H1 (cell line): ENCODE data around the gene RRP7A. TPM values are rescaled to one million over a fixed set of nuclear protein-coding genes. Genes with fewer than 3 reads are reported as not detected.
A peak's percentile ranks its signal among the peaks of the same experiment; 100 is the strongest.
"Not testable (repeated sequence)": the region's sequence is repeated elsewhere in the genome, so short reads cannot be mapped to it uniquely, and the experiment has no call there.

Experiments
- CTCF ChIA-PET: fragments of 300-600 bp; sonication (Branson Sonifier 250); formaldehyde crosslinking; loops from one replicate; lab custom pipeline; 2021; ENCODE audit not compliant: partially characterized antibody; lab: Charles Lee
- POLR2A ChIA-PET: fragments of 300-600 bp; sonication (Branson Sonifier 250); formaldehyde crosslinking; loops from one replicate; lab custom pipeline; 2021; ENCODE audit warnings: inconsistent platforms; ENCODE audit not compliant: partially characterized antibody; lab: Charles Lee
- DNase-seq, 2 experiments: peaks; one replicate each; pipeline versions ENCODE4 v3.0.0 to v3.0.0-alpha.2; 2010 to 2022; ENCODE audit warnings: low spot score in 2 of 2, low read depth in 1 of 2, mixed read lengths in 1 of 2
- FAIRE-seq: peaks from 2 replicates; lab custom pipeline; 2011; peaks lifted over from hg19 to GRCh38; lab: Jason Lieb, UNC
- H2AFZ ChIP-seq: 2 replicates; pipeline ENCODE4 v1.8.1; 2012; ENCODE audit warnings: low read length, inconsistent platforms
- H2AK5ac ChIP-seq: 2 replicates; pipeline ENCODE4 v1.6.1; 2013; ENCODE audit warnings: low read depth, low read length
- H2BK120ac ChIP-seq: replicated peaks from 2 replicates; pipeline ENCODE3; 2013; ENCODE audit warnings: low read depth, low read length, inconsistent platforms
- H2BK12ac ChIP-seq: 2 replicates; pipeline ENCODE4 v1.6.1; 2013; ENCODE audit warnings: low read depth, low read length
- H2BK15ac ChIP-seq: 2 replicates; pipeline ENCODE4 v1.6.1; 2013; ENCODE audit warnings: low read length
- H2BK20ac ChIP-seq: 2 replicates; pipeline ENCODE4 v1.6.1; 2013; ENCODE audit warnings: low read length
- H2BK5ac ChIP-seq: 2 replicates; pipeline ENCODE4 v1.6.1; 2013; ENCODE audit warnings: low read depth, low read length
- H3K14ac ChIP-seq: 2 replicates; pipeline ENCODE4 v1.6.1; 2013; ENCODE audit warnings: inconsistent platforms; ENCODE audit not compliant: insufficient read length
- H3K18ac ChIP-seq: 2 replicates; pipeline ENCODE4 v1.6.1; 2013; ENCODE audit warnings: low read length; ENCODE audit errors: extremely low read depth
- H3K23ac ChIP-seq: 2 replicates; pipeline ENCODE4 v1.6.1; 2013; ENCODE audit warnings: inconsistent platforms; ENCODE audit not compliant: insufficient read length
- H3K23me2 ChIP-seq: 2 replicates; pipeline ENCODE4 v1.6.1; 2013; ENCODE audit warnings: low read depth, low read length
- H3K27ac ChIP-seq: 2 replicates; pipeline ENCODE4 v1.6.1; 2011; ENCODE audit warnings: low read depth, low read length, inconsistent platforms
- H3K27me3 ChIP-seq, 4 experiments: replicated peaks in 1 of 4; 1 replicate in 1 of 4; 2 replicates in 3 of 4; pipeline versions ENCODE4 v1.6.1 to v1.8.1; 2011 to 2013; ENCODE audit warnings: low read length in 3 of 4, mild to moderate bottlenecking in 3 of 4, inconsistent platforms in 2 of 4, mixed read lengths in 2 of 4, moderate library complexity in 1 of 4; ENCODE audit not compliant: control insufficient read depth in 3 of 4, insufficient read depth in 3 of 4; ENCODE audit errors: extremely low read depth in 1 of 4
- H3K36me3 ChIP-seq, 4 experiments: 2 replicates each; pipeline versions ENCODE4 v1.6.1 to v1.8.1; 2011 to 2013; ENCODE audit warnings: mild to moderate bottlenecking in 4 of 4, low read length in 3 of 4, moderate library complexity in 2 of 4, control low read depth in 1 of 4, inconsistent platforms in 1 of 4; ENCODE audit not compliant: insufficient read depth in 4 of 4, control insufficient read depth in 2 of 4
- H3K4ac ChIP-seq: replicated peaks from 2 replicates; pipeline ENCODE3; 2013; ENCODE audit warnings: low read length, low read depth, mixed read lengths, inconsistent platforms; ENCODE audit not compliant: insufficient read length
- H3K4me1 ChIP-seq, 4 experiments: replicated peaks in 1 of 4; 1 replicate in 1 of 4; 2 replicates in 3 of 4; pipeline versions ENCODE4 v1.6.1 to v1.8.1; 2011 to 2013; ENCODE audit warnings: low read length in 3 of 4, inconsistent platforms in 2 of 4, mixed read lengths in 1 of 4; ENCODE audit not compliant: insufficient read depth in 4 of 4, control insufficient read depth in 3 of 4
- H3K4me2 ChIP-seq, 2 experiments: 2 replicates each; pipeline versions ENCODE4 v1.6.1 to v1.8.1; 2011 to 2013; ENCODE audit warnings: low read depth in 2 of 2, low read length in 2 of 2, control low read depth in 1 of 2, inconsistent platforms in 1 of 2, mild to moderate bottlenecking in 1 of 2; ENCODE audit not compliant: insufficient read depth in 1 of 2
- H3K4me3 ChIP-seq, 4 experiments: fragments of 200-600, 300-600 bp in 1 of 4; sonication (generic), shearing (Covaris generic), sonication (Bioruptor Twin) in 1 of 4; 2 replicates each; pipeline versions ENCODE4 v1.5.1 to v1.8.1; 2011 to 2016; ENCODE audit warnings: low read length in 4 of 4, low read depth in 3 of 4, control low read depth in 2 of 4, inconsistent platforms in 2 of 4, mild to moderate bottlenecking in 2 of 4, mixed read lengths in 1 of 4, moderate library complexity in 1 of 4; ENCODE audit not compliant: insufficient read depth in 2 of 4; ENCODE audit errors: extremely low read depth in 1 of 4
- H3K56ac ChIP-seq: replicated peaks from 2 replicates; pipeline ENCODE3; 2013; ENCODE audit warnings: low read depth, mild to moderate bottlenecking, mixed read lengths, low read length, inconsistent platforms; ENCODE audit not compliant: insufficient read length
- H3K79me1 ChIP-seq: 2 replicates; pipeline ENCODE4 v1.6.1; 2013; ENCODE audit warnings: low read depth, low read length, control low read depth
- H3K79me2 ChIP-seq, 2 experiments: 2 replicates each; pipeline versions ENCODE4 v1.6.1 to v1.8.1; 2012 to 2013; ENCODE audit warnings: low read length in 2 of 2, mild to moderate bottlenecking in 2 of 2, inconsistent platforms in 1 of 2; ENCODE audit not compliant: insufficient read depth in 2 of 2, control insufficient read depth in 1 of 2
- H3K9ac ChIP-seq, 4 experiments: replicated peaks in 1 of 4; 1 replicate in 1 of 4; 2 replicates in 3 of 4; pipeline versions ENCODE4 v1.6.1 to v1.8.1; 2011 to 2013; ENCODE audit warnings: low read depth in 3 of 4, low read length in 3 of 4, control low read depth in 2 of 4, mild to moderate bottlenecking in 2 of 4, moderate library complexity in 2 of 4, inconsistent platforms in 1 of 4; ENCODE audit errors: extremely low read depth in 1 of 4
- H3K9me3 ChIP-seq, 2 experiments: 2 replicates each; pipeline versions ENCODE4 v1.6.1 to v1.8.1; 2012 to 2013; ENCODE audit warnings: mild to moderate bottlenecking in 2 of 2, moderate library complexity in 2 of 2, control low read depth in 1 of 2, inconsistent platforms in 1 of 2, low read depth in 1 of 2, low read length in 1 of 2, mixed read lengths in 1 of 2; ENCODE audit not compliant: insufficient read depth in 2 of 2
- H4K20me1 ChIP-seq, 2 experiments: replicated peaks in 1 of 2; 2 replicates each; pipeline versions ENCODE3 to v1.8.1; 2011 to 2013; ENCODE audit warnings: inconsistent platforms in 2 of 2, low read length in 2 of 2, mild to moderate bottlenecking in 1 of 2; ENCODE audit not compliant: insufficient read depth in 2 of 2, control insufficient read depth in 1 of 2
- H4K5ac ChIP-seq: 2 replicates; pipeline ENCODE4 v1.6.1; 2013; ENCODE audit warnings: low read length, low read depth, mixed read lengths, inconsistent platforms; ENCODE audit not compliant: insufficient read length
- H4K8ac ChIP-seq: 2 replicates; pipeline ENCODE4 v1.8.0; 2013; ENCODE audit warnings: mild to moderate bottlenecking, moderate library complexity, low read length, inconsistent platforms; ENCODE audit not compliant: insufficient read depth; ENCODE audit errors: extremely low read depth
- H4K91ac ChIP-seq: replicated peaks from 2 replicates; pipeline ENCODE3; 2013; ENCODE audit warnings: low read length, mixed read lengths, inconsistent platforms; ENCODE audit not compliant: insufficient read length
- WGBS, 2 experiments: shearing (Covaris generic) in 1 of 2; methylation state at CpG; one replicate each; pipeline versions ENCODE4 v1.1.6 to v1.1.7; 2013 to 2015; ENCODE audit warnings: low lambda C conversion rate in 2 of 2, mixed read lengths in 2 of 2, inconsistent platforms in 1 of 2, low coverage in 1 of 2, missing lambda C conversion rate in 1 of 2; ENCODE audit not compliant: insufficient replicate concordance in 2 of 2, insufficient coverage in 1 of 2, insufficient read length in 1 of 2; ENCODE audit errors: extremely low coverage in 1 of 2, missing lambda C conversion rate in 1 of 2; 5-methylcytosine and 5-hydroxymethylcytosine counted together
- polyA plus RNA-seq, 7 experiments: library from polyadenylated mRNA; depleted of rRNA in 3 of 7; stranded (reverse) in 5 of 7; unstranded in 2 of 7; fragments of >200 nt in 5 of 7; fragments of 200-250 nt in 2 of 7; gene quantifications; 1 replicate in 5 of 7; 2 replicates in 1 of 7; 4 replicates in 1 of 7; pipeline versions ENCODE4 v1.2.1 to v1.2.3, GENCODE V29; 2011 to 2013; ENCODE audit warnings: missing spikeins in 2 of 7, mixed read lengths in 2 of 7
- total RNA-seq: library from RNA; stranded (reverse); fragmentation: NEBNext Ultra II Directional; extraction: Animal tissue kit (Norgen Biotek cat#: 25700); gene quantifications from 2 replicates; pipeline ENCODE4 v1.2.1, GENCODE V29; 2021

The RRP7A gene
- total and polyA plus RNA-seq, 2 of the 8 experiments (the other 6 are each of a cell fraction or from before 2014, with no cell fraction given) = 18.4 to 49.0 TPM

DNA sequence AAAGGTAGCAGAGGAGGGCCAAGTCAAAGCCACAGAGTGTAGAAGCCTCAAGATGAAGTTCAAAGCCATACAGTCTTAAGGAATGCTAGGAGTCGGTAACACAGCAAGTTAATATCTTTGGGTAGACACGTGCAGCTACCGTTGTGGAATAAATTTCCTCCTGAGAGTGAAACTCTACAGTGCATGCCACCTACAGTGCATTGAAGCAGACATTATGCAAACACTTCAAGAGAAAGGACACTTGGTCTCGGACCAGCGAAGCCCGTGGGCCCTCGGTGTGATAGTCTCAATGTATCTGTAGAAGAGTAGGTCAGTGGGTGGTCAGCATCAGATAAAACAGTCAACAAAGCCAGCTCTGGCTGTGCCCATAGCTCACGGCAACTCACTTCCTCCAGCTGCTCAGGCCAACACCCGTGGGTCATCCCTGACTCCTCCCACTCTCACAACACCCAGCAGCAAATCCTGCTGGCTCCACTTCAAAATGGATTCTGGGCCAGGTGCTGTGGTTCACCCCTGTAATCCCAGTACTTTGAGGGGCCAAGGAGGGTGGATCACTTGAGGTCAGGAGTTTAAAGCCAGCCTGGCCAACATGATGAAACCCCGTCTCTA is 24.0 kb downstream of the RRP7A start:
- H2AK5ac ChIP-seq, H3K4me3 ChIP-seq, H3K56ac ChIP-seq, FAIRE-seq, H3K36me3 ChIP-seq, H4K5ac ChIP-seq, H4K20me1 ChIP-seq, CTCF ChIA-PET, POLR2A ChIA-PET, H4K8ac ChIP-seq, H2BK5ac ChIP-seq, H3K23ac ChIP-seq, H3K14ac ChIP-seq, H2BK20ac ChIP-seq, H3K27me3 ChIP-seq, H2AFZ ChIP-seq, H4K91ac ChIP-seq, H3K9me3 ChIP-seq, H2BK12ac ChIP-seq, DNase-seq, H3K18ac ChIP-seq, H3K23me2 ChIP-seq, H2BK120ac ChIP-seq, H3K4ac ChIP-seq, H3K4me2 ChIP-seq, H3K27ac ChIP-seq, H3K9ac ChIP-seq, H3K79me1 ChIP-seq, H3K79me2 ChIP-seq: not testable (repeated sequence)
- peak overlapping the region; percentile 81; the same call in 1 of the 2 replicates for H2BK15ac ChIP-seq
- peaks cover 2 to 14% (median 7%) of the 10 kb centered on the region in 4 experiments; a peak in 6 of 7 replicates for H3K4me1 ChIP-seq
- 92% methylated on average over 10 of the region's 10 CpGs; no CpG with 5 or more reads in 1 of the 2 experiments for WGBS, 2 experiments
